GM10248 (cell line): ENCODE data around the gene DCXR.

Experiments used
- CTCF ChIA-PET: fragments of 300-600 bp; sonication (Branson Sonifier 250); formaldehyde crosslinking; extraction: SDS; loops from one replicate; lab custom pipeline; 2021; ENCODE audit warnings: antibody characterized with exemption; lab: Yijun Ruan, JAX
- POLR2A ChIA-PET: fragments of 350-650 bp; sonication (Branson Sonifier 250); formaldehyde crosslinking; extraction: SDS; loops from one replicate; lab custom pipeline; 2020; ENCODE audit warnings: antibody characterized with exemption; lab: Yijun Ruan, JAX
- DNase-seq: peaks from one replicate; pipeline ENCODE4 v3.0.0; 2012; ENCODE audit errors: extremely low spot score
- CTCF ChIP-seq: IDR thresholded peaks from 2 replicates; pipeline ENCODE4 v1.5.1; 2012; ENCODE audit warnings: mild to moderate bottlenecking, low read depth; ENCODE audit errors: extremely low read depth, missing control alignments, control extremely low read depth

Gene DCXR

DNA sequence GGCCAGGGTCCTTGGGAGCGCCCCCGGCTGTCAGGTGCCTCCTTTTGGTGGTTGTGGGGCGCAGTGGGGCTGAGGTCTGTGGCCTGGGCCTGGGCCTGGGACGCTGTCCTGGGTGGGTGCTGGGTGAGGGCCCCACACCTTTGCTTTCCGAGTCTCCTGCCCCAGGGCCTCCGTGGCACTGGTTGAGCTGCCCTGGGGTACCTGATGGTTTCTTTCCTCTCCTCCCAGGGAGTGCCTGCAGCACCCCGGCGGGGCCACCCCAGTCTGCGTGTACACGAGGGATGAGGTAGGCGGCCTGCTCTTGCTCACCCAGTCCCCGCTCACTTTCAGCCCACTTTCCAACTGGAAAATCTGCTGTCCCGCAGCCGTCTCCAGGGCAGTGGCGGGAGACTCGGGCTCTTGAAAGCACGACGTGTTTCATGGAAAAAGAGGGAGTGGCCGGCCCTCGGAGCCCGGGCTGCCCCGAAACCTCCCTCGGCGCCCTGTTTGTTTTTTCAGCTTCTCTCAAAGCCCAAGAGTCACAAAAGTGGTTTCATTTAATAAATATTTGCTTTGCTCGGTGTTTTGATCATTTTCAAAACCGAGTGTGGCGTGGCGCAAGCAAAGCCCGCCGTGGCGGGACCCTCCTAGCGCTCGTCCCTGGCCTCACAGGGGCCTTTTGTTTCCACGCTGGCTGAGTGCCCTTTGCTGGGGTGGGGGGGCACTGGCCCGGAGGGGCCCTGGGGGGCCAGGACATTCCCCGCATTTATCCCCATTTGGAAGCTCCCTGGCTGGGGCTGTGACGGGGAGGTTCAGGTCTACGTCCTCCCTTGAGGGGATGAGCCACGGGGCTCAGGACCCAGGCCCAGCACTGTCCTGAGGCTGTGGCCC is 42.7 kb downstream of the DCXR start:
- no peak for TF ChIP-seq CTCF
- ChIA-PET CTCF (interaction anchor here (0.9 to 1.2 kb wide), 2 partner anchors 34 to 35 kb away, joined by 3 read pairs; no protein-coding TSS in a partner anchor), POLR2A (no interaction called here)
- DNase-seq = no peak

DNA sequence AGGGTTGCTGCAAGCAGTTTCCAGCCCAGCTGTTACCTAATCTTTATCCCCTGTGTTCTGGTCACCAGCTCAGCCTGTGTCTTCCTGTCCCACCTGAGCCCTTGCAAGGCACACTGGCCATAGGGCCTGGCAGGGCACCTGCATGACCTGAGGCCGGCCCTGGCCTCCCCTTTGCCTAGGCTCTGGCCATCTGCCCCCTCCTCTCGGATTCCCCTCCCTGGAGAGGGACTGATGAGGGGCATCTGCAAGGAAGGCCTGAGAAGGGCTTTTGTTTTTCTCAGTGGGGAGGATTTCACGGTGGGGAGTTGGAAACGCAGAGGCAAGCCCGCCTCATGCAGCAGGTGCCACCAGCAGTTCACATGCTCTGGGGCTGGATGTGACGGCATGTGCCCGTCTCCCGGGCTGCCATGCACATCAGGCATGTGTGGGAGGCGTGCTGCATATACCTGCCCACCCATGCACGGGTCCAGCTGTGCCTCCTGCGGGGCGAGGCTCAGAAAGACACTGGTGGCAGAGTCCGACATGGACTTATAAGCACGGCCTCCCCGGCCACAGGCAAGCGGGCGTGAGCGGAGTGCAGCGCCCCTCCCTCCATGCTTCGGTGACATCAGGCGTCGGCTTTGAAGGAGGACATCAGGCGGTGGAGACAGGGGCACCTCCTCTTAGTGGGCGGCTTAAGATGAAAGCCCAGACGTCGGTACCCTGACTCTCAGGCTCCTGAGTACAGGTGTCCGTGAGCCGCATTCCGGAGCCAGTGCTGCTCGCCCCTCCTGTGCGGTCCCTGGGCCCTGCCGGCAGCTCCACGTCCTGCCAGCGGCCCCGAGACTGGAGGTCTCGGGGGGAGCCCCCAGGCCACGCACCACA is 43.5 kb downstream of the DCXR start:
- ChIA-PET CTCF (no interaction called here), POLR2A (no interaction called here)
- no peak for DNase-seq
- no peak for TF ChIP-seq CTCF

GRCh38 chr17:81992306-81993102 is 45.0 kb downstream of the DCXR start:
- DNase-seq = no peak
- CTCF ChIA-PET = interaction anchor here (1.3 kb wide), 1 partner anchor 116 kb away, joined by 3 read pairs; no protein-coding TSS in a partner anchor
- POLR2A ChIA-PET = no interaction called here
- TF ChIP-seq CTCF = no peak

DNA sequence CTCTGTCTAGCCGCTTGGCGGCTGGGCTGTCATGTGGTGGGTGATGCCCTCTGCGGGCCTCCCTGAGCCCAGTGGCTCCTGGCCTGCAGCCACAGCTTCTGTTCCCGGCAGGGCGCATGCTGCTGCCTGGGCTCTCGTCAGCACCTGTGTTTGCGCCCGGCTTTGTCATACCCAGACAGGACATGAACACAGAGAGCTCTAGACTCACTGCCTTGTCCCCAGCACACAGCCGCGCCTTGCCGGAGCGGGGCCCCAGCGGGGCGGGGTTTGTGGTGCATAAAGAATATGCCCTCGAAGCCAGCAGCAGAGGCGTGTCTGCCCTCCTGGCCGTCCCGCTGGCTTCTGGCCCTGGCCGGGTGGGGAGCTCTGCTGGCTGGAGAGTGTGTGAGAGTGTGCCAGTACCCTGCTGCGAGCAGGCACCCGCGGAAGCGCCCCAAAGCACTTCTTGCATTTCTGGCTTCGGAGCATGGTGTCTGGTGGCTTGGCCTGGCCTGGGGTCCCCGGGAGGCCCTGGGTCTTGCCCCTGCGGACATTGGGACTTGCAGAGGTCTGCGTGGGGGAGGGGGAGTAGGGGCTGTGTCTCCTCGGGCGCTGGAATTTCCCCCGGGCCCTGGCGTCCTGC is 45.7 kb downstream of the DCXR start:
- no peak for TF ChIP-seq CTCF
- ChIA-PET POLR2A (interaction anchor here (0.5 kb wide), 1 partner anchor 11 kb away, joined by 3 read pairs; no protein-coding TSS in a partner anchor), CTCF (interaction anchor here (1.3 kb wide), 1 partner anchor 116 kb away, joined by 3 read pairs; no protein-coding TSS in a partner anchor)
- no peak for DNase-seq

GRCh38 chr17:81990836-81991683 is 46.4 kb downstream of the DCXR start:
- ChIA-PET POLR2A (interaction anchor here (0.5 kb wide), 1 partner anchor 12 kb away, joined by 3 read pairs; no protein-coding TSS in a partner anchor), CTCF (no interaction called here)
- DNase-seq = no peak
- TF ChIP-seq CTCF = no peak
